Measurements from ENCODE around the gene PPM1H.

DNA sequence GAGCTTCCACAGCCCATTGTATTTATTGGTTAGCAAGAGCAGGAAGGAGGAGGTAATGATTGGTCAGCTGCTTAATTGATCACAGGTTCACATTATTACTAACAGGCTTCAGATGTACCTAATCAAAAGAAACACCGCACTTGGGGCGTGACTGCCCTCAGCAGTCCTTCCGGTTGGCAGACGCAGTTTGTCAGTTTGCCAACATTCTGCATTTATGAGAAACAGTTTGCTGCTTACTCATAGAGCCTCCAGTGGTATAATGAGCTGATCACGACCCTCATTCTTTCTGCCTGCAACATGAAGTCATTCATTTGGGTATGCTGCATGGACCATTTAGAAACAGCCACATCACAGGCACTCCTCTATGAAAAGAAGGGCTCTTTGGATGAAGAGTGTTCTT is 42.5 kb upstream of the PPM1H start:
- no peak for TF ChIP-seq POLR2A (IDR thresholded peaks at IDR 0.05)
- no peak for TF ChIP-seq CTCF (IDR thresholded peaks at IDR 0.05 in 4 of 5, conservative IDR thresholded peaks at IDR 0.05 in 1 of 5)

All from gastrocnemius medialis (tissue), 4 donors.